GM18508 (cell line): ENCODE results near the gene MUC20.
"Not testable (repeated sequence)": the region's sequence is repeated elsewhere in the genome, so short reads cannot be mapped to it uniquely, and the experiment has no call there.

Source experiments
- ATAC-seq: cut with Tn5 transposase; IDR thresholded peaks from one replicate; pipeline ENCODE4 v1.9.1; 2021; ENCODE audit warnings: moderate number of reproducible peaks; ENCODE audit not compliant: insufficient read depth, unreplicated experiment

MUC20 gene

GRCh38 chr3:195766671-195767070 is 45.9 kb downstream of the MUC20 start:
- no peak for ATAC-seq

- ATAC-seq: no peak
These were observed 47.0 kb downstream of the MUC20 start for GRCh38 chr3:195767792-195768191.

- no peak for ATAC-seq
These were observed 47.6 kb downstream of the MUC20 start for GRCh38 chr3:195768414-195768813.

- no peak for ATAC-seq
These were observed 48.1 kb downstream of the MUC20 start for GRCh38 chr3:195768831-195769303.

- ATAC-seq: no peak
These were observed 48.8 kb downstream of the MUC20 start for GRCh38 chr3:195769551-195769950.

- ATAC-seq: no peak
These were observed 49.5 kb downstream of the MUC20 start for GRCh38 chr3:195770081-195770840.

- not testable (repeated sequence) for ATAC-seq
These were observed 50.3 kb downstream of the MUC20 start for GRCh38 chr3:195770841-195771645.

- ATAC-seq: no peak
These were observed 51.0 kb downstream of the MUC20 start for GRCh38 chr3:195771646-195772300.

GRCh38 chr3:195773956-195774537 is 53.3 kb downstream of the MUC20 start:
- ATAC-seq: no peak

- no peak for ATAC-seq
These were observed 54.1 kb downstream of the MUC20 start for GRCh38 chr3:195774917-195775316.

- no peak for ATAC-seq
These were observed 57.2 kb downstream of the MUC20 start for GRCh38 chr3:195777975-195778374.

GRCh38 chr3:195781236-195781635 is 60.5 kb downstream of the MUC20 start:
- ATAC-seq: not testable (repeated sequence)
